GM21529 (cell line): ENCODE data around the gene PLEKHM3.
"Not testable (repeated sequence)": the region's sequence is repeated elsewhere in the genome, so short reads cannot be mapped to it uniquely, and the experiment has no call there.

Source experiments
- ATAC-seq: cut with Tn5 transposase; IDR thresholded peaks from one replicate; pipeline ENCODE4 v1.9.1; 2021; ENCODE audit not compliant: unreplicated experiment

The PLEKHM3 gene

GRCh38 chr2:207951734-207952470, 73.4 kb downstream of the PLEKHM3 start:
- no peak for ATAC-seq

GRCh38 chr2:207950761-207951114, 74.6 kb downstream of the PLEKHM3 start:
- ATAC-seq = no peak

- ATAC-seq = no peak
Measured at GRCh38 chr2:207950063-207950760, 75.1 kb downstream of the PLEKHM3 start.

GRCh38 chr2:207949245-207949644, 76.1 kb downstream of the PLEKHM3 start:
- not testable (repeated sequence) for ATAC-seq

GRCh38 chr2:207944979-207945600, 80.2 kb downstream of the PLEKHM3 start:
- no peak for ATAC-seq

- ATAC-seq = no peak
Measured at GRCh38 chr2:207944334-207944733, 81.0 kb downstream of the PLEKHM3 start.

- ATAC-seq = no peak
Measured at GRCh38 chr2:207939342-207940108, 85.8 kb downstream of the PLEKHM3 start.

- no peak for ATAC-seq
Measured at GRCh38 chr2:207938886-207939285, 86.4 kb downstream of the PLEKHM3 start.

GRCh38 chr2:207938415-207938814, 86.9 kb downstream of the PLEKHM3 start:
- no peak for ATAC-seq

GRCh38 chr2:207937823-207938222, 87.5 kb downstream of the PLEKHM3 start:
- no peak for ATAC-seq

- ATAC-seq = no peak
Measured at GRCh38 chr2:207937253-207937652, 88.1 kb downstream of the PLEKHM3 start.

- no peak for ATAC-seq
Measured at GRCh38 chr2:207936380-207936779, 88.9 kb downstream of the PLEKHM3 start.

GRCh38 chr2:207935991-207936370, 89.3 kb downstream of the PLEKHM3 start:
- ATAC-seq = no peak

- no peak for ATAC-seq
Measured at GRCh38 chr2:207935121-207935990, 90.0 kb downstream of the PLEKHM3 start.

GRCh38 chr2:207934720-207935119, 90.6 kb downstream of the PLEKHM3 start:
- no peak for ATAC-seq

- no peak for ATAC-seq
Measured at GRCh38 chr2:207933396-207934065, 91.8 kb downstream of the PLEKHM3 start.

GRCh38 chr2:207932106-207932505, 93.2 kb downstream of the PLEKHM3 start:
- no peak for ATAC-seq

GRCh38 chr2:207930747-207931146, 94.6 kb downstream of the PLEKHM3 start:
- ATAC-seq = no peak

GRCh38 chr2:207929923-207930322, 95.4 kb downstream of the PLEKHM3 start:
- ATAC-seq = no peak

- ATAC-seq = no peak
Measured at GRCh38 chr2:207928079-207928478, 97.2 kb downstream of the PLEKHM3 start.
